HepG2 (cell line): ENCODE results near the gene HOXD8. TPM values are rescaled to one million over a fixed set of nuclear protein-coding genes. Genes with fewer than 3 reads are reported as not detected.

Source experiments
- ATAC-seq: fragments of 200-7000 bp; cut with Tn5 transposase; 3 replicates; pipeline ENCODE4 v1.9.1; 2020; ENCODE audit warnings: mild to moderate bottlenecking, moderate library complexity
- BruUV-seq: library from RNA; stranded (reverse); fragments of 400-500 nt; replicated peaks from 2 replicates; lab custom pipeline; 2021; lab: Mats Ljungman, UMichigan
- CTCF ChIA-PET: fragments of 300-600 bp; formaldehyde crosslinking; extraction: SDS; loops from one replicate; lab custom pipeline; 2021; ENCODE audit warnings: low total read pairs, inconsistent platforms, low intra/inter-chr PET ratio; lab: Yijun Ruan, JAX
- POLR2A ChIA-PET: fragments of 350-600 bp; sonication (Branson Sonifier 250); formaldehyde crosslinking; loops from one replicate; lab custom pipeline; 2020; ENCODE audit warnings: antibody characterized with exemption, inconsistent platforms; lab: Yijun Ruan, JAX
- DNase-seq: peaks from one replicate; pipeline ENCODE4 v3.0.0-alpha.2; 2015; ENCODE audit warnings: low spot score
- FAIRE-seq: peaks from 3 replicates; lab custom pipeline; 2011; peaks lifted over from hg19 to GRCh38; lab: Jason Lieb, UNC
- H2AFZ ChIP-seq: one replicate; pipeline ENCODE4 v1.6.1; 2011; ENCODE audit warnings: low read length, inconsistent platforms
- H3K27ac ChIP-seq: fragments of 300-600 bp; 3 replicates; pipeline ENCODE4 v1.8.0; 2011; ENCODE audit warnings: mixed run types, mild to moderate bottlenecking, mixed read lengths, low read length, inconsistent platforms; ENCODE audit not compliant: insufficient read depth; ENCODE audit errors: extremely low read length
- H3K27me3 ChIP-seq, 2 experiments: fragments of 200-600 bp in 1 of 2; 2 replicates in 1 of 2; 3 replicates in 1 of 2; pipeline versions ENCODE4 v1.6.0 to v1.8.0; 2011; ENCODE audit warnings: low read length in 2 of 2, mild to moderate bottlenecking in 2 of 2, moderate library complexity in 2 of 2, inconsistent platforms in 1 of 2; ENCODE audit not compliant: insufficient read depth in 2 of 2, control insufficient read depth in 1 of 2
- H3K36me3 ChIP-seq, 2 experiments: fragments of 200-600 bp in 1 of 2; replicated peaks in 1 of 2; 2 replicates in 1 of 2; 3 replicates in 1 of 2; pipeline versions ENCODE4 v1.5.1 to v1.8.0; 2011; ENCODE audit warnings: low read length in 2 of 2, inconsistent platforms in 1 of 2; ENCODE audit not compliant: insufficient read depth in 2 of 2, control insufficient read depth in 1 of 2
- H3K4me1 ChIP-seq: 2 replicates; pipeline ENCODE4 v1.5.1; 2012; ENCODE audit warnings: low read length, inconsistent platforms; ENCODE audit not compliant: insufficient read depth
- H3K4me2 ChIP-seq: 2 replicates; pipeline ENCODE4 v1.6.0; 2011; ENCODE audit warnings: low read depth, low read length, inconsistent platforms
- H3K4me3 ChIP-seq, 3 experiments: fragments of 200-600 bp in 1 of 3; sonication (generic), shearing (Covaris generic) in 1 of 3; replicated peaks in 1 of 3; 2 replicates each; pipeline ENCODE4 v1.5.1; 2011 to 2016; ENCODE audit warnings: low read length in 3 of 3, inconsistent platforms in 2 of 3, low read depth in 2 of 3, mild to moderate bottlenecking in 2 of 3, control low read depth in 1 of 3, mixed read lengths in 1 of 3; ENCODE audit not compliant: insufficient read depth in 1 of 3
- H3K79me2 ChIP-seq: one replicate; pipeline ENCODE4 v1.6.1; 2011; ENCODE audit warnings: low read length, inconsistent platforms; ENCODE audit not compliant: insufficient read depth
- H3K9ac ChIP-seq: 2 replicates; pipeline ENCODE4 v1.6.0; 2011; ENCODE audit warnings: mild to moderate bottlenecking, low read depth, low read length, inconsistent platforms; ENCODE audit not compliant: insufficient read depth
- H3K9me3 ChIP-seq: 2 replicates; pipeline ENCODE4 v1.5.1; 2012; ENCODE audit warnings: mild to moderate bottlenecking, low read length
- H4K20me1 ChIP-seq: 2 replicates; pipeline ENCODE4 v1.6.0; 2011; ENCODE audit warnings: inconsistent platforms, mild to moderate bottlenecking, low read length, moderate library complexity; ENCODE audit not compliant: insufficient read depth
- CREM ChIP-seq, 2 experiments: sonication (generic) in 1 of 2; formaldehyde crosslinking in 1 of 2; IDR thresholded peaks; 2 replicates each; pipeline versions ENCODE4 v1.4.0 to v1.6.1; 2016 to 2020; ENCODE audit warnings: antibody characterized with exemption in 1 of 2, mild to moderate bottlenecking in 1 of 2, missing genetic modification reagents in 1 of 2
- EZH2 ChIP-seq: conservative IDR thresholded peaks from 2 replicates; pipeline ENCODE4 v1.6.1; 2012; ENCODE audit warnings: mild to moderate bottlenecking, low read depth, low read length, moderate library complexity
- FOXA1 ChIP-seq, 2 experiments: fragments of 450-650 bp in 1 of 2; sonication (generic) in 1 of 2; formaldehyde crosslinking in 1 of 2; IDR thresholded peaks; 2 replicates each; pipeline versions ENCODE4 v1.4.0 to v1.6.1; 2016 to 2020; ENCODE audit warnings: missing genetic modification reagents in 1 of 2
- HOXA9 ChIP-seq: sonication (generic); formaldehyde crosslinking; IDR thresholded peaks from 2 replicates; pipeline ENCODE4 v1.8.1; 2022; ENCODE audit warnings: missing genetic modification reagents, mild to moderate bottlenecking, moderate library complexity, borderline replicate concordance
- MAFK ChIP-seq, 2 experiments: IDR thresholded peaks in 1 of 2; conservative IDR thresholded peaks in 1 of 2; 2 replicates each; pipeline ENCODE4 v1.6.1; 2011; ENCODE audit warnings: improper control_type of control experiment in 2 of 2, low read length in 2 of 2
- SRF ChIP-seq: IDR thresholded peaks from 2 replicates; pipeline ENCODE4 v1.6.1; 2011; ENCODE audit warnings: mild to moderate bottlenecking, low read depth, low read length, moderate library complexity
- WGBS: methylation state at CpG from one replicate; pipeline ENCODE4 v1.1.6; 2017; ENCODE audit warnings: low lambda C conversion rate; 5-methylcytosine and 5-hydroxymethylcytosine counted together
- in situ Hi-C: cut with HindIII; loops from 2 replicates; pipeline ENCODE4 v1.10.0; 2017; ENCODE audit warnings: low pct_unique_long_range_greater_than_20kb; ENCODE audit not compliant: extremely low pct_ligation_motif_present
- intact Hi-C: fragments of 100-400 bp; cut with micrococcal nuclease; formaldehyde crosslinking; loops from one replicate; pipeline ENCODE4 v1.10.0; 2022; ENCODE audit not compliant: unreplicated experiment
- polyA plus RNA-seq, 8 experiments: library from polyadenylated mRNA; depleted of rRNA in 3 of 8; stranded (reverse) in 7 of 8; unstranded in 1 of 8; fragments of >200 nt; fragmentation: Illumina TruSeq in 4 of 8; extraction: Trizol in 4 of 8; gene quantifications; 2 replicates each; pipeline versions ENCODE4 v1.2.1 to v1.2.3, GENCODE V29; 2011 to 2016; ENCODE audit warnings: low read depth in 4 of 8, missing spikeins in 1 of 8, mixed read lengths in 1 of 8; ENCODE audit not compliant: insufficient read depth in 1 of 8
- total RNA-seq, 5 experiments: library from RNA; depleted of rRNA; stranded (reverse); fragments of >200 nt; fragmentation: Illumina TruSeq; extraction: Trizol; gene quantifications; 2 replicates each; pipeline ENCODE4 v1.2.3, GENCODE V29; 2016; ENCODE audit warnings: low read depth in 1 of 5
- TF ChIP-seq, protein P1 (sequence below): sonication (generic); formaldehyde crosslinking; IDR thresholded peaks from 2 replicates; pipeline ENCODE4 v1.4.0; 2020; ENCODE audit warnings: missing genetic modification reagents
- TF ChIP-seq, protein P2 (sequence below): IDR thresholded peaks from 2 replicates; pipeline ENCODE4 v1.6.1; 2016

Gene HOXD8
- total and polyA plus RNA-seq, 2 of the 13 experiments (the other 11 are each of a cell fraction or from before 2014, with no cell fraction given): not detected

DNA sequence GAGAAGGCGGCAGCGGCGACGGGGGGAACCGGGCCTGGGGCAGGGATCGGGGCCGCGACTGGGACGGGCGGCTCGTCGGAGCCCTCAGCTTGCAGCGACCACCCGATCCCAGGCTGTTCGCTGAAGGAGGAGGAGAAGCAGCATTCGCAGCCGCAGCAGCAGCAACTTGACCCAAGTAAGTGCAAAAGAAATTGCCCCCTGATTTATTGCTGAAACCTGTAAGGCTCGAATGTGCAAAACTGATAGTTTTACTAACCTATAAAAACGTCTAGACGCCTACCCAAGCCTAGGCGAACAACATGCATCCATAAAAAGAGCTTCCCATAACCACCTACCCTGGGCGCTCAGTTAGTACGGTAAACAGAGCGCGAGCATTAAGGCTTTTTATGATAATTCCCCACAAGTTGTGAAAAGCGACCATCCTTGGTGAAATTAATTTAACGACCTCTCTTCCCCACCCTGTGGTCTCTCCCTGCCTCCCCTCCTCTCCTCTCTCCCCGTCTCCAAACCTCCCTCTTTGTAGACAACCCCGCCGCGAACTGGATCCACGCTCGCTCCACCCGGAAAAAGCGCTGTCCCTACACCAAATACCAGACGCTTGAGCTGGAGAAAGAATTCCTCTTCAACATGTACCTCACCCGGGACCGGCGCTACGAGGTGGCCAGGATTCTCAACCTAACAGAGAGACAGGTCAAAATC, 5.9 kb upstream of the HOXD8 start:
- Histone ChIP-seq H2AFZ (no peak overlapping the region), H3K9ac (no peak overlapping the region), H3K36me3 (no peaks in the 10 kb centered on the region), H3K9me3 (no peaks in the 10 kb centered on the region), H3K79me2 (no peaks in the 10 kb centered on the region), H4K20me1 (no peaks in the 10 kb centered on the region; the same call in 1 of the 2 replicates), H3K4me1 (no peaks in the 10 kb centered on the region), H3K4me3 (no peak overlapping the region), H3K27ac (no peak overlapping the region), H3K4me2 (no peak overlapping the region), H3K27me3 (peaks cover 20 to 92% of the 10 kb centered on the region in 2 experiments)
- FAIRE-seq (no peak), ATAC-seq (no peak), DNase-seq (no peak)
- intact Hi-C loops (no loop called here), in situ Hi-C loops (no loop called here)
- BruUV-seq: no TSS peak
- TF ChIP-seq EZH2 (peak; percentile 96), SRF (no peak)
- TF ChIP-seq, protein P1, sequence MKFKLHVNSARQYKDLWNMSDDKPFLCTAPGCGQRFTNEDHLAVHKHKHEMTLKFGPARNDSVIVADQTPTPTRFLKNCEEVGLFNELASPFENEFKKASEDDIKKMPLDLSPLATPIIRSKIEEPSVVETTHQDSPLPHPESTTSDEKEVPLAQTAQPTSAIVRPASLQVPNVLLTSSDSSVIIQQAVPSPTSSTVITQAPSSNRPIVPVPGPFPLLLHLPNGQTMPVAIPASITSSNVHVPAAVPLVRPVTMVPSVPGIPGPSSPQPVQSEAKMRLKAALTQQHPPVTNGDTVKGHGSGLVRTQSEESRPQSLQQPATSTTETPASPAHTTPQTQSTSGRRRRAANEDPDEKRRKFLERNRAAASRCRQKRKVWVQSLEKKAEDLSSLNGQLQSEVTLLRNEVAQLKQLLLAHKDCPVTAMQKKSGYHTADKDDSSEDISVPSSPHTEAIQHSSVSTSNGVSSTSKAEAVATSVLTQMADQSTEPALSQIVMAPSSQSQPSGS: no peak
- 15% methylated on average over 38 of the region's 40 CpGs for WGBS
- ChIA-PET CTCF (no interaction called here), POLR2A (no interaction called here)

DNA sequence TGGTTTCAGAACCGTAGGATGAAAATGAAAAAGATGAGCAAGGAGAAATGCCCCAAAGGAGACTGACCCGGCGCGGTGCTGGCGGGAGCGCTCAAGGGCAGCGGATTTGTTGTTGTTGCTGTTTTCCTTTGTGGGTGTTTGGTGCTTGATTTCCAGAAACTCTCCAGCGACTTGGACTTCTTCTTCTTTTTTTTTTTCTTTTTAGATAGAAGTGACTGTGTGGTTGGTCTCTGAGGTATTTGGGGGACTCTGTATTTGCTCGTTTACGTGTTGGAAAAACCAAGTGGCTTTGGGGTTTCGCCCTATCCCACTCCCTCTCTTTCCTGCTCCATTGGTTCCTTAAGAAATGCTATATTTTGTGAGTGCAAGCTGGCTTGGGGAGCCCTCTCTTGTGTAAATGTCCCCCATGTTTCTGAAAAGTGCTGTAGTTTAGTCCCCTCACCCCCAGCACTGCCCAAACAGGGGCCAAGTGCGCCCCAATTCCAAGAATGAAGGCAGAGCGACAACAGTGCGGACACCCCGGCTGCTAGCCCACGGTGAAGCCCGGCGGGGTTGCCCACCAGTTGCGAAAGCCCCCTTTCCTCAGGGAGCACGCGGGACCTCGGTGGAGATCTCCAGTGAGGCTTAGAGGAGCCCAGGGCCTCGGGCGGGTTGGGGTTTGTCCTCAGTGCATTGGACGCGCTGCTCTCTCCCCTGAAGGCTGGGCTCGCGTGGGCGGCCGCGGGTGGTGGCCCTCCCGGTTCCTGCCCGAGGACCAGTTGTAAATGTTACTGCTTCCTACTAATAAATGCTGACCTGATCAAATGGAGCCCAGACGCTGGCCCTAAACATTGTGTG, 5.2 kb upstream of the HOXD8 start:
- ChIA-PET POLR2A (no interaction called here), CTCF (no interaction called here)
- Histone ChIP-seq H4K20me1 (no peaks in the 10 kb centered on the region; the same call in 1 of the 2 replicates), H3K4me1 (no peaks in the 10 kb centered on the region), H3K4me2 (no peak overlapping the region), H3K9me3 (no peaks in the 10 kb centered on the region), H3K4me3 (no peak overlapping the region), H2AFZ (no peak overlapping the region), H3K9ac (no peak overlapping the region), H3K27me3 (peaks cover 20 to 93% of the 10 kb centered on the region in 2 experiments), H3K36me3 (no peaks in the 10 kb centered on the region), H3K27ac (no peak overlapping the region), H3K79me2 (no peaks in the 10 kb centered on the region)
- DNase-seq: no peak
- BruUV-seq: no TSS peak
- no peak for ATAC-seq
- in situ Hi-C loops: no loop called here
- no peak for FAIRE-seq
- intact Hi-C loops: no loop called here
- 15% methylated on average over 25 of the region's 34 CpGs for WGBS
- TF ChIP-seq HOXA9 (CRISPR knock-in tag) (no peak), FOXA1 (IDR thresholded peaks at IDR 0.05) (no peak), FOXA1 (CRISPR knock-in tag; IDR thresholded peaks at IDR 0.05) (no peak), CREM (IDR thresholded peaks at IDR 0.05) (no peak), CREM (CRISPR knock-in tag; IDR thresholded peaks at IDR 0.05) (no peak), MAFK (conservative IDR thresholded peaks at IDR 0.05 in 1 of 2, IDR thresholded peaks at IDR 0.05 in 1 of 2; ENCODE audit: low read length in 2 of 2) (peak; percentile 42 to 45; a peak in 3 of 4 replicates)
- TF ChIP-seq, protein P2, sequence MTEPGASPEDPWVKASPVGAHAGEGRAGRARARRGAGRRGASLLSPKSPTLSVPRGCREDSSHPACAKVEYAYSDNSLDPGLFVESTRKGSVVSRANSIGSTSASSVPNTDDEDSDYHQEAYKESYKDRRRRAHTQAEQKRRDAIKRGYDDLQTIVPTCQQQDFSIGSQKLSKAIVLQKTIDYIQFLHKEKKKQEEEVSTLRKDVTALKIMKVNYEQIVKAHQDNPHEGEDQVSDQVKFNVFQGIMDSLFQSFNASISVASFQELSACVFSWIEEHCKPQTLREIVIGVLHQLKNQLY (CRISPR knock-in tag): no peak
